PC-3 (cell line): ENCODE results near the gene PLEKHA1. TPM values are rescaled to one million over a fixed set of nuclear protein-coding genes. Genes with fewer than 3 reads are reported as not detected.

Experiments used
- ATAC-seq: fragments of 200-7000 bp; cut with Tn5 transposase; 2 replicates; pipeline ENCODE4 v1.9.1; 2020; ENCODE audit warnings: mild to moderate bottlenecking, moderate library complexity
- BruUV-seq: library from RNA; stranded (reverse); fragments of 400-500 nt; replicated peaks from 2 replicates; lab custom pipeline; 2021; lab: Mats Ljungman, UMichigan
- CTCF ChIA-PET: fragments of 300-600 bp; sonication (Branson Sonifier 250); formaldehyde crosslinking; loops from one replicate; lab custom pipeline; 2022; ENCODE audit warnings: antibody characterized with exemption; lab: Charles Lee
- POLR2A ChIA-PET: fragments of 300-600 bp; sonication (Branson Sonifier 250); formaldehyde crosslinking; loops from one replicate; lab custom pipeline; 2022; ENCODE audit warnings: antibody characterized with exemption; ENCODE audit not compliant: unreplicated experiment; lab: Charles Lee
- DNase-seq: peaks from one replicate; pipeline ENCODE4 v3.0.0-alpha.2; 2015
- H2AFZ ChIP-seq: fragments of 300-600 bp; sonication (generic); 2 replicates; pipeline ENCODE4 v1.6.0; 2016; ENCODE audit warnings: antibody characterized with exemption, low read length
- H3F3A ChIP-seq: fragments of 300-600 bp; sonication (generic); one replicate; pipeline ENCODE4 v1.6.0; 2017; ENCODE audit warnings: antibody characterized with exemption, low read length, control low read depth, mild to moderate bottlenecking; ENCODE audit not compliant: unreplicated experiment
- H3K27ac ChIP-seq: fragments of 300-600 bp; sonication (generic); 2 replicates; pipeline ENCODE4 v1.5.1; 2016; ENCODE audit warnings: mild to moderate bottlenecking, low read length
- H3K27me3 ChIP-seq: fragments of 300-600 bp; sonication (generic); 2 replicates; pipeline ENCODE4 v1.6.1; 2016; ENCODE audit warnings: low read length, mixed read lengths
- H3K36me3 ChIP-seq: fragments of 300-600 bp; sonication (generic); 2 replicates; pipeline ENCODE4 v1.6.1; 2016; ENCODE audit warnings: low read depth, mixed run types, low read length, mixed read lengths
- H3K4me1 ChIP-seq: fragments of 300-600 bp; sonication (generic); 2 replicates; pipeline ENCODE4 v1.5.1; 2016; ENCODE audit warnings: low read length; ENCODE audit not compliant: insufficient read depth
- H3K4me2 ChIP-seq: fragments of 300-600 bp; sonication (generic); 2 replicates; pipeline ENCODE4 v1.6.0; 2016; ENCODE audit warnings: low read length
- H3K4me3 ChIP-seq: fragments of 300-600 bp; sonication (generic); 2 replicates; pipeline ENCODE4 v1.5.1; 2016; ENCODE audit warnings: mild to moderate bottlenecking, low read length, mixed read lengths
- H3K79me2 ChIP-seq: fragments of 300-600 bp; sonication (generic); 2 replicates; pipeline ENCODE4 v1.6.1; 2017; ENCODE audit warnings: low read length, mixed read lengths
- H3K9ac ChIP-seq: fragments of 300-600 bp; sonication (generic); 2 replicates; pipeline ENCODE4 v1.6.0; 2016; ENCODE audit warnings: mild to moderate bottlenecking, low read length
- H3K9me2 ChIP-seq: fragments of 300-600 bp; sonication (generic); replicated peaks from 2 replicates; pipeline ENCODE4 v1.6.1; 2016; ENCODE audit warnings: mixed run types, low read length, mixed read lengths
- H3K9me3 ChIP-seq: fragments of 300-600 bp; sonication (generic); 2 replicates; pipeline ENCODE4 v1.6.1; 2016; ENCODE audit warnings: low read length, mixed read lengths
- H4K20me1 ChIP-seq: fragments of 300-600 bp; sonication (generic); 2 replicates; pipeline ENCODE4 v1.6.1; 2016; ENCODE audit warnings: low read length, mixed read lengths
- CTCF ChIP-seq: fragments of 300-600 bp; sonication (generic); conservative IDR thresholded peaks from 2 replicates; pipeline ENCODE4 v1.5.1; 2017; ENCODE audit warnings: antibody characterized with exemption, low read depth, mild to moderate bottlenecking, low read length
- EZH2 ChIP-seq: fragments of 300-600 bp; sonication (generic); IDR thresholded peaks from one replicate; pipeline ENCODE4 v1.6.1; 2017; ENCODE audit warnings: antibody characterized with exemption, mild to moderate bottlenecking, low read length; ENCODE audit not compliant: unreplicated experiment
- EZH2phosphoT487 ChIP-seq: fragments of 300-600 bp; sonication (generic); IDR thresholded peaks from 2 replicates; pipeline ENCODE4 v1.6.1; 2018; ENCODE audit warnings: mild to moderate bottlenecking, antibody characterized with exemption, low read length, borderline replicate concordance
- intact Hi-C: fragments of 100-400 bp; cut with micrococcal nuclease; formaldehyde crosslinking; loops from 2 replicates; pipeline ENCODE4 v1.9.0; 2023
- total RNA-seq: library from RNA; depleted of rRNA; stranded (reverse); fragments of >200 nt; gene quantifications from 2 replicates; pipeline ENCODE4 v1.2.3, GENCODE V29; 2014

Gene PLEKHA1
- total RNA-seq, 1 experiment from 2014 or later: 5.2 TPM

GRCh38 chr10:122445904-122446303 lies 71.4 kb downstream of the PLEKHA1 start:
- Histone ChIP-seq H3K4me1 (peaks cover 8% of the 10 kb centered on the region), H3K27me3 (no peaks in the 10 kb centered on the region), H3K4me3 (no peak overlapping the region), H3K36me3 (no peaks in the 10 kb centered on the region), H3K4me2 (no peak overlapping the region), H2AFZ (no peak overlapping the region), H3K27ac (no peak overlapping the region), H3K9me2 (no peaks in the 10 kb centered on the region), H3K79me2 (no peaks in the 10 kb centered on the region), H4K20me1 (no peaks in the 10 kb centered on the region), H3K9me3 (no peaks in the 10 kb centered on the region), H3F3A (no peaks in the 10 kb centered on the region), H3K9ac (no peak overlapping the region)
- POLR2A ChIA-PET: no interaction called here
- intact Hi-C loops: no loop called here
- no peak for TF ChIP-seq EZH2
- no peak for TF ChIP-seq CTCF
- DNase-seq (no peak), ATAC-seq (no peak)
- CTCF ChIA-PET: no interaction called here
- no TSS peak for BruUV-seq

GRCh38 chr10:122446668-122447423 lies 72.3 kb downstream of the PLEKHA1 start:
- intact Hi-C loops: no loop called here
- H3K27me3 ChIP-seq: no peaks in the 10 kb centered on the region
- no peaks in the 10 kb centered on the region for H4K20me1 ChIP-seq
- no peak overlapping the region for H3K4me3 ChIP-seq
- no peak for DNase-seq
- H3K79me2 ChIP-seq: no peaks in the 10 kb centered on the region
- CTCF ChIA-PET: no interaction called here
- H3K9ac ChIP-seq: no peak overlapping the region
- POLR2A ChIA-PET: interaction anchor here (0.6 kb wide), 1 partner anchor 159 kb away, joined by 5 read pairs; no protein-coding TSS in a partner anchor
- no peak overlapping the region for H2AFZ ChIP-seq
- H3K4me1 ChIP-seq: peaks cover 6% of the 10 kb centered on the region
- no peaks in the 10 kb centered on the region for H3K9me2 ChIP-seq
- BruUV-seq: no TSS peak
- no peaks in the 10 kb centered on the region for H3K36me3 ChIP-seq
- no peak overlapping the region for H3K27ac ChIP-seq
- no peaks in the 10 kb centered on the region for H3K9me3 ChIP-seq
- no peak overlapping the region for H3K4me2 ChIP-seq
- no peaks in the 10 kb centered on the region for H3F3A ChIP-seq
- TF ChIP-seq EZH2phosphoT487 (no peak), CTCF (no peak), EZH2 (no peak)
- ATAC-seq: no peak

- intact Hi-C loops: no loop called here
- no peak overlapping the region for H3K4me3 ChIP-seq
- ChIA-PET CTCF (no interaction called here), POLR2A (no interaction called here)
- TF ChIP-seq CTCF: no peak
- TF ChIP-seq EZH2: no peak
- TF ChIP-seq EZH2phosphoT487: no peak
- no peaks in the 10 kb centered on the region for H3K27me3 ChIP-seq
- no peak overlapping the region for H2AFZ ChIP-seq
- no peaks in the 10 kb centered on the region for H3K4me1 ChIP-seq
- H3K9me3 ChIP-seq: no peaks in the 10 kb centered on the region
- BruUV-seq: no TSS peak
- H4K20me1 ChIP-seq: no peaks in the 10 kb centered on the region
- no peaks in the 10 kb centered on the region for H3K9me2 ChIP-seq
- DNase-seq (no peak), ATAC-seq (no peak)
- H3K79me2 ChIP-seq: no peaks in the 10 kb centered on the region
- no peak overlapping the region for H3K4me2 ChIP-seq
- no peaks in the 10 kb centered on the region for H3F3A ChIP-seq
- H3K36me3 ChIP-seq: no peaks in the 10 kb centered on the region
- H3K9ac ChIP-seq: no peak overlapping the region
- no peak overlapping the region for H3K27ac ChIP-seq
These were observed 74.1 kb downstream of the PLEKHA1 start for GRCh38 chr10:122448600-122448999.
